Kidney (tissue), 14 donors: ENCODE measurements around the gene RNF214. TPM values are rescaled to one million over a fixed set of nuclear protein-coding genes. Genes with fewer than 3 reads are reported as not detected.

Experiments used
- DNase-seq, 5 donors: peaks; one replicate each; pipeline ENCODE4 v3.0.0-alpha.2; 2013 to 2020
- FAIRE-seq: peaks from 2 replicates; lab custom pipeline; 2012; peaks lifted over from hg19 to GRCh38; lab: Jason Lieb, UNC
- H3K27ac ChIP-seq, 2 donors: one replicate each; pipeline ENCODE4 v1.7.0; 2013; ENCODE audit warnings: low read depth in 2 of 2, low read length in 2 of 2, inconsistent platforms in 1 of 2
- H3K27me3 ChIP-seq: one replicate; pipeline ENCODE4 v1.7.1; 2013; ENCODE audit warnings: low read length, inconsistent platforms; ENCODE audit not compliant: control insufficient read depth, insufficient read depth
- H3K36me3 ChIP-seq, 3 donors: one replicate each; pipeline versions ENCODE4 v1.7.0 to v1.7.1; 2013; ENCODE audit warnings: low read length in 3 of 3, control low read depth in 1 of 3, inconsistent platforms in 1 of 3; ENCODE audit not compliant: insufficient read depth in 3 of 3, control insufficient read depth in 2 of 3
- H3K4me1 ChIP-seq, 3 donors: one replicate each; pipeline versions ENCODE4 v1.7.0 to v1.7.1; 2013; ENCODE audit warnings: low read length in 3 of 3, inconsistent platforms in 1 of 3, low read depth in 1 of 3; ENCODE audit not compliant: control insufficient read depth in 2 of 3, insufficient read depth in 2 of 3
- H3K4me3 ChIP-seq, 3 donors: one replicate each; pipeline versions ENCODE4 v1.7.0 to v1.8.1; 2013; ENCODE audit warnings: low read length in 3 of 3, control low read depth in 1 of 3, inconsistent platforms in 1 of 3
- H3K9ac ChIP-seq, 3 donors: one replicate each; pipeline versions ENCODE4 v1.7.0 to v1.7.1; 2013; ENCODE audit warnings: low read length in 3 of 3, control low read depth in 1 of 3, inconsistent platforms in 1 of 3
- H3K9me3 ChIP-seq, 3 donors: one replicate each; pipeline versions ENCODE4 v1.7.0 to v1.7.1; 2013; ENCODE audit warnings: low read length in 3 of 3, control low read depth in 1 of 3, inconsistent platforms in 1 of 3; ENCODE audit not compliant: control insufficient read depth in 2 of 3, insufficient read depth in 1 of 3
- intact Hi-C: fragments of 100-400 bp; cut with DNase I; formaldehyde crosslinking; loops from one replicate; pipeline ENCODE4 v1.11.1; 2022
- polyA plus RNA-seq: library from polyadenylated mRNA; stranded (reverse); fragments of 350-450 nt; fragmentation: Illumina TruSeq; extraction: RNeasy Lipid Tissue Mini Kit (QIAGEN cat#74804); gene quantifications from one replicate; pipeline ENCODE4 v1.2.3, GENCODE V29; 2014; ENCODE audit warnings: low read depth, low replicate concordance; ENCODE audit not compliant: insufficient read depth
- total RNA-seq: library from RNA; stranded (reverse); fragmentation: NEBNext Ultra II Directional; extraction: Animal tissue kit (Norgen Biotek cat#: 25700); gene quantifications from one replicate; pipeline ENCODE4 v1.2.1, GENCODE V29; 2021
- TF ChIP-seq, protein P1 (sequence below): IDR thresholded peaks from 3 replicates; pipeline ENCODE4 v1.5.1; 2012; ENCODE audit warnings: mild to moderate bottlenecking, moderate library complexity, borderline replicate concordance; ENCODE audit not compliant: insufficient read depth; ENCODE audit errors: extremely low read depth
- donor health status: control.
- donor health status: control.
- donor health status: control.
- donor health status: control.
- donor health status: control.
- donor health status: DM: yes; HTN: yes; CAD: no.
- donor health status: Normal renal cell carcinoma (clear cell type).

Gene RNF214
- total and polyA plus RNA-seq, 2 donors from 2014 or later: 8.5 to 24.7 TPM

GRCh38 chr11:117228091-117228490 lies 4.4 kb upstream of the RNF214 start:
- intact Hi-C loops: no loop called here
- peaks cover 0 to 16% (median 0%) of the 10 kb centered on the region in 3 donors for H3K4me1 ChIP-seq
- no peak overlapping the region for H3K27ac ChIP-seq
- no peaks in the 10 kb centered on the region for H3K9me3 ChIP-seq
- FAIRE-seq (no peak), DNase-seq (peak in 1 of 5 donors; percentile 45)
- H3K4me3 ChIP-seq: no peak overlapping the region
- H3K36me3 ChIP-seq: peaks cover 2 to 31% (median 20%) of the 10 kb centered on the region in 3 donors
- TF ChIP-seq, protein P1, sequence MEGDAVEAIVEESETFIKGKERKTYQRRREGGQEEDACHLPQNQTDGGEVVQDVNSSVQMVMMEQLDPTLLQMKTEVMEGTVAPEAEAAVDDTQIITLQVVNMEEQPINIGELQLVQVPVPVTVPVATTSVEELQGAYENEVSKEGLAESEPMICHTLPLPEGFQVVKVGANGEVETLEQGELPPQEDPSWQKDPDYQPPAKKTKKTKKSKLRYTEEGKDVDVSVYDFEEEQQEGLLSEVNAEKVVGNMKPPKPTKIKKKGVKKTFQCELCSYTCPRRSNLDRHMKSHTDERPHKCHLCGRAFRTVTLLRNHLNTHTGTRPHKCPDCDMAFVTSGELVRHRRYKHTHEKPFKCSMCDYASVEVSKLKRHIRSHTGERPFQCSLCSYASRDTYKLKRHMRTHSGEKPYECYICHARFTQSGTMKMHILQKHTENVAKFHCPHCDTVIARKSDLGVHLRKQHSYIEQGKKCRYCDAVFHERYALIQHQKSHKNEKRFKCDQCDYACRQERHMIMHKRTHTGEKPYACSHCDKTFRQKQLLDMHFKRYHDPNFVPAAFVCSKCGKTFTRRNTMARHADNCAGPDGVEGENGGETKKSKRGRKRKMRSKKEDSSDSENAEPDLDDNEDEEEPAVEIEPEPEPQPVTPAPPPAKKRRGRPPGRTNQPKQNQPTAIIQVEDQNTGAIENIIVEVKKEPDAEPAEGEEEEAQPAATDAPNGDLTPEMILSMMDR: no peak
- H3K9ac ChIP-seq: no peak overlapping the region
- no peaks in the 10 kb centered on the region for H3K27me3 ChIP-seq

- peaks cover 2 to 17% (median 14%) of the 10 kb centered on the region in 3 donors for H3K36me3 ChIP-seq
- TF ChIP-seq, protein P1: no peak
- H3K9me3 ChIP-seq: no peaks in the 10 kb centered on the region
- H3K4me1 ChIP-seq: peaks cover 0 to 20% (median 12%) of the 10 kb centered on the region in 3 donors
- H3K27ac ChIP-seq: no peak overlapping the region
- FAIRE-seq: no peak
- no peak overlapping the region for H3K4me3 ChIP-seq
- intact Hi-C loops: no loop called here
- DNase-seq: peak in 2 of 5 donors; percentile 28 to 69
- no peaks in the 10 kb centered on the region for H3K27me3 ChIP-seq
- H3K9ac ChIP-seq: no peak overlapping the region
Observed at GRCh38 chr11:117229411-117229810, 3.1 kb upstream of the RNF214 start.

GRCh38 chr11:117229931-117230285 lies 2.6 kb upstream of the RNF214 start:
- peaks cover 2 to 16% (median 14%) of the 10 kb centered on the region in 3 donors for H3K36me3 ChIP-seq
- H3K4me1 ChIP-seq: peaks cover 0 to 19% (median 12%) of the 10 kb centered on the region in 3 donors
- no peaks in the 10 kb centered on the region for H3K27me3 ChIP-seq
- DNase-seq: no peak
- no peak overlapping the region for H3K9ac ChIP-seq
- intact Hi-C loops: no loop called here
- H3K27ac ChIP-seq: no peak overlapping the region
- no peak for FAIRE-seq
- no peak overlapping the region for H3K4me3 ChIP-seq
- TF ChIP-seq, protein P1: no peak
- no peaks in the 10 kb centered on the region for H3K9me3 ChIP-seq

DNA sequence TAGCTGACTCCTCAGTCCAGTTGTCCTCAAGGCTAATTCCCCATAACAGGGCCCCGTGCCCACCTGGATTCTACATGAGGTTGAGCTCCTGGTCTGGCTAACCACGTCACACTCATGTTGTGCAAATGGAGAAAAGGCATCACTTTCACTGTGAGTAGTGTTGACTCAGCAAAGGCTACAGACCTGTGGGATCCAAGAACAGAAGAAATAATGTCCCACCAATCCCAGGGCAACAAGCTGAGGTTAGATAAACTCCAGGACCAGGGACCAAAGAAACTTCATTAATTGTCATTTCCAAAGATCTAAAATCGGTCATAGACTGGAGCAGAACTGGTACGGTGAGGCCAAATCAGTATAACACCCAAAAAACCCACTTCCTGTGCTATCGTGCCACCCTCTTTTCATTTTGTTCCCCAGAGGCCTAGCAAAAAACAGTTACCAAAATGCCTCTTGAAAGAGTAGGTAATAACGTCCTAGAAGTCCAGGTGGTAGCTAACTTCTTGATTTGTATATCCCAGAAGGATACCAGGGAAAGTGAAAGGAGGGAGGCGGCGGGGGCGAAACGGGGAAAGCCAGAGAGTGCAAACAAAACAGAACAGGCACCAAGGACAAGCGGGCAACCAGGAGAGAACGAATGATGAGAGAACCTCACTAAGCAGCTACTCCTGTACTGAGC lies 2.0 kb upstream of the RNF214 start:
- peak overlapping the region in 1 of 3 donors; percentile 97 for H3K4me3 ChIP-seq
- H3K27ac ChIP-seq: no peak overlapping the region
- TF ChIP-seq, protein P1: no peak
- H3K9ac ChIP-seq: no peak overlapping the region
- peaks cover 2 to 16% (median 14%) of the 10 kb centered on the region in 3 donors for H3K36me3 ChIP-seq
- H3K9me3 ChIP-seq: no peaks in the 10 kb centered on the region
- H3K4me1 ChIP-seq: peaks cover 0 to 19% (median 12%) of the 10 kb centered on the region in 3 donors
- FAIRE-seq (no peak), DNase-seq (peak in 1 of 5 donors; percentile 46)
- no peaks in the 10 kb centered on the region for H3K27me3 ChIP-seq
- intact Hi-C loops: no loop called here
